GM13976 (cell line): ENCODE measurements around the gene HOMER3.

ENCODE experiments used
- DNase-seq: peaks from one replicate; pipeline ENCODE4 v3.0.0; 2012; ENCODE audit warnings: low spot score
- CTCF ChIP-seq: IDR thresholded peaks from 2 replicates; pipeline ENCODE4 v1.5.1; 2012; ENCODE audit warnings: borderline replicate concordance, mild to moderate bottlenecking; ENCODE audit not compliant: insufficient read depth; ENCODE audit errors: extremely low read depth, missing control alignments, control extremely low read depth
- in situ Hi-C: fragments of 300-500 bp; cut with MboI; formaldehyde crosslinking; loops from one replicate; pipeline ENCODE4 v1.12.0; 2022; ENCODE audit warnings: low sequenced_read_pairs, mixed read lengths, inconsistent platforms; ENCODE audit not compliant: unreplicated experiment

Gene HOMER3

GRCh38 chr19:18915639-18916038 lies 25.4 kb downstream of the HOMER3 start:
- peak; percentile 13 for TF ChIP-seq CTCF
- in situ Hi-C loops, result no loop called here
- DNase-seq, result no peak

GRCh38 chr19:18913466-18913865 lies 27.6 kb downstream of the HOMER3 start:
- in situ Hi-C loops, result no loop called here
- no peak for DNase-seq
- TF ChIP-seq CTCF, result no peak

- in situ Hi-C loops, result no loop called here
- TF ChIP-seq CTCF, result no peak
- no peak for DNase-seq
These were observed 28.1 kb downstream of the HOMER3 start for GRCh38 chr19:18912933-18913332.

GRCh38 chr19:18910801-18911436 lies 30.1 kb downstream of the HOMER3 start:
- in situ Hi-C loops, result no loop called here
- no peak for DNase-seq
- no peak for TF ChIP-seq CTCF

- TF ChIP-seq CTCF, result no peak
- DNase-seq, result no peak
- in situ Hi-C loops, result no loop called here
These were observed 31.0 kb downstream of the HOMER3 start for GRCh38 chr19:18910010-18910409.

GRCh38 chr19:18908917-18909619 lies 31.9 kb downstream of the HOMER3 start:
- no peak for TF ChIP-seq CTCF
- no peak for DNase-seq
- in situ Hi-C loops, result no loop called here
